ENCODE data around the gene AFM.

AFM gene, protein sequence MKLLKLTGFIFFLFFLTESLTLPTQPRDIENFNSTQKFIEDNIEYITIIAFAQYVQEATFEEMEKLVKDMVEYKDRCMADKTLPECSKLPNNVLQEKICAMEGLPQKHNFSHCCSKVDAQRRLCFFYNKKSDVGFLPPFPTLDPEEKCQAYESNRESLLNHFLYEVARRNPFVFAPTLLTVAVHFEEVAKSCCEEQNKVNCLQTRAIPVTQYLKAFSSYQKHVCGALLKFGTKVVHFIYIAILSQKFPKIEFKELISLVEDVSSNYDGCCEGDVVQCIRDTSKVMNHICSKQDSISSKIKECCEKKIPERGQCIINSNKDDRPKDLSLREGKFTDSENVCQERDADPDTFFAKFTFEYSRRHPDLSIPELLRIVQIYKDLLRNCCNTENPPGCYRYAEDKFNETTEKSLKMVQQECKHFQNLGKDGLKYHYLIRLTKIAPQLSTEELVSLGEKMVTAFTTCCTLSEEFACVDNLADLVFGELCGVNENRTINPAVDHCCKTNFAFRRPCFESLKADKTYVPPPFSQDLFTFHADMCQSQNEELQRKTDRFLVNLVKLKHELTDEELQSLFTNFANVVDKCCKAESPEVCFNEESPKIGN

GRCh38 chr4:73481358-73481757, at the start of gene AFM:
Gene AFM, plus strand, starts transcription at chr4:73481745. Its CDS starts 31 bp downstream, at chr4:73481776.
- no peak for DNase-seq (ENCODE audit: low read depth)

DNA sequence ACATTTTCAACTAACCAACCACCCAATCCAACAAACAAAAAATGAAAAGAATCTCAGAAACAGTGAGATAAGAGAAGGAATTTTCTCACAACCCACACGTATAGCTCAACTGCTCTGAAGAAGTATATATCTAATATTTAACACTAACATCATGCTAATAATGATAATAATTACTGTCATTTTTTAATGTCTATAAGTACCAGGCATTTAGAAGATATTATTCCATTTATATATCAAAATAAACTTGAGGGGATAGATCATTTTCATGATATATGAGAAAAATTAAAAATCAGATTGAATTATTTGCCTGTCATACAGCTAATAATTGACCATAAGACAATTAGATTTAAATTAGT, 49.8 kb upstream of the AFM start:
- no peak for DNase-seq (ENCODE audit: low read depth)

- DNase-seq (ENCODE audit: low read depth), result no peak
These were observed 49.2 kb upstream of the AFM start for GRCh38 chr4:73432169-73433000.

GRCh38 chr4:73433140-73433539, 48.4 kb upstream of the AFM start:
- DNase-seq (ENCODE audit: low read depth), result no peak

- peak; percentile 16 for DNase-seq (ENCODE audit: low read depth)
These were observed 47.2 kb upstream of the AFM start for GRCh38 chr4:73434311-73434710.

DNA sequence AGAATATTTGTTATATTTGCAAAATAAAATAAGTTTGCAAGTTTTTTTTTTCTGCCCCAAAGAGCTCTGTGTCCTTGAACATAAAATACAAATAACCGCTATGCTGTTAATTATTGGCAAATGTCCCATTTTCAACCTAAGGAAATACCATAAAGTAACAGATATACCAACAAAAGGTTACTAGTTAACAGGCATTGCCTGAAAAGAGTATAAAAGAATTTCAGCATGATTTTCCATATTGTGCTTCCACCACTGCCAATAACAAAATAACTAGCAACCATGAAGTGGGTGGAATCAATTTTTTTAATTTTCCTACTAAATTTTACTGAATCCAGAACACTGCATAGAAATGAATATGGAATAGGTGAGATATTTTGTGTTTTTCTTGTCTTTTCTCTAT, 45.6 kb upstream of the AFM start, which contains the start of gene AFP:
Gene AFP (plus strand): TSS at position 238 of the 400 bp plus-strand sequence. CDS start 42 bp downstream, at position 280.
- DNase-seq (ENCODE audit: low read depth), result no peak

- no peak for DNase-seq (ENCODE audit: low read depth)
These were observed 44.6 kb upstream of the AFM start for GRCh38 chr4:73436674-73437557.

- DNase-seq (ENCODE audit: low read depth), result no peak
These were observed 44.0 kb upstream of the AFM start for GRCh38 chr4:73437558-73437956.

- DNase-seq (ENCODE audit: low read depth), result no peak
These were observed 43.5 kb upstream of the AFM start for GRCh38 chr4:73438048-73438447.

DNA sequence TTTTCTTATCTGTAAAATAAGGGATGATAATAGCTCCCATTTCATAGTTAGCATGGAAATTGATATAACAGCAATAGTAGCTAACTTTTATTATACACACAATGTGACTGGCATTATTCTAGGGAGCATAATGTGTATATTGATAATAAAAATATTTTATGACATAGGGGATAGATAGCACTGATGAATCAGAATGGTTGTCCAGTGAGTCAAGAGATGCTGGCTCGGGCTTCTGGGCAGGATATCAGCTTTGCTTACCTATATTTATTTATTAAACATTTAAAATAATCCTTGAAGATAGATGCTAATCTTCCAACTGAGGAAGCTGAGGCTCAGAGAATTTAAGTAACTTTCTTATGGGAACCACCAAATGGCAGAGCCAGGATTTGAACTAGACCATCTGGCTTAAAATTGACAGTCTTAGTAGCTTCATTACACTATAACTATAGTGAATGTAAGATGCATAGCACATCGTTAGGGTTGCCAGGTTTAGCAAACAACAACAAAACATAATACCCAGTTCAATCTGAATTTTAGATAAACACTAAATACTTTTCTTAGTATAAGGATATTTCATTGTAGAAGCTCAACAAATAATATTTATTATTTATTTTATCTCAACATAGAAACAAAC, 42.8 kb upstream of the AFM start:
- DNase-seq (ENCODE audit: low read depth), result peak; percentile 12

GRCh38 chr4:73439445-73439844, 42.1 kb upstream of the AFM start:
- DNase-seq (ENCODE audit: low read depth), result no peak

GRCh38 chr4:73439991-73440390, 41.6 kb upstream of the AFM start:
- no peak for DNase-seq (ENCODE audit: low read depth)

DNA sequence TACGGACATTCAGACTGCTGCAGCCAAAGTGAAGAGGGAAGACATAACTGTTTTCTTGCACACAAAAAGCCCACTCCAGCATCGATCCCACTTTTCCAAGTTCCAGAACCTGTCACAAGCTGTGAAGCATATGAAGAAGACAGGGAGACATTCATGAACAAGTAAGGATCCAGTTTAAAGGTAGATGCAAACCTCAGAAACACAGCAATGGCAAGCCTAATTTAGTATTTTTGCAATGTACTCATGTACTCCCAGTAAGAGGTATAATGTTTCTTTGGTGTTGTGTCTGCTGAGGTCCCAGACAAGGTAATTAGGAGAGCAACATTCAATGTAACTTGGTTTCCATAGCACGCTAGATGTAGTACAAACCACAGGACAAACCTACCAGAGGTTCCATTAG, 40.9 kb upstream of the AFM start:
- DNase-seq (ENCODE audit: low read depth), result no peak

- peak; percentile 4 for DNase-seq (ENCODE audit: low read depth)
These were observed 39.3 kb upstream of the AFM start for GRCh38 chr4:73442275-73442674.

GRCh38 chr4:73443224-73443623, 38.3 kb upstream of the AFM start:
- DNase-seq (ENCODE audit: low read depth), result no peak

- no peak for DNase-seq (ENCODE audit: low read depth)
These were observed 35.9 kb upstream of the AFM start for GRCh38 chr4:73445383-73446335.

GRCh38 chr4:73446336-73446938, 35.1 kb upstream of the AFM start:
- peak; percentile 66 for DNase-seq (ENCODE audit: low read depth)

DNA sequence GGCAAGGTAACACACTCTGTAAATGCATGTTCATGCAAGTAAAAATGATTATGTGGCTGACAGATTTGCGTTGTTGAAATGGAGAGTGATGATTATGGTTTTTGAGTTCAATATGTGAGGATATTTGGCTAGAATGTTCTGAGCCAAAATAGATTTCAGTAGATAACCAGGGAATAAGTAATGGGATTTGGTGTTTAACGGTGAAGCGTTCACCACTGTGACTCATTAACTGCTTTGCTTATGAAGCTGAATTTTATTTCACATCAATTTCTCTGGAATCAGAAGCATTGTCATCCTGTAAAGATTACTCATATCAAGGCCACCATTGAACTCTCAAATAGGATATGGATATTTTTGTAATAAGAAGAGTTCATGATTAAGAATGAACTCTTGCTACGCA, 33.9 kb upstream of the AFM start:
- DNase-seq (ENCODE audit: low read depth), result peak; percentile 62

DNA sequence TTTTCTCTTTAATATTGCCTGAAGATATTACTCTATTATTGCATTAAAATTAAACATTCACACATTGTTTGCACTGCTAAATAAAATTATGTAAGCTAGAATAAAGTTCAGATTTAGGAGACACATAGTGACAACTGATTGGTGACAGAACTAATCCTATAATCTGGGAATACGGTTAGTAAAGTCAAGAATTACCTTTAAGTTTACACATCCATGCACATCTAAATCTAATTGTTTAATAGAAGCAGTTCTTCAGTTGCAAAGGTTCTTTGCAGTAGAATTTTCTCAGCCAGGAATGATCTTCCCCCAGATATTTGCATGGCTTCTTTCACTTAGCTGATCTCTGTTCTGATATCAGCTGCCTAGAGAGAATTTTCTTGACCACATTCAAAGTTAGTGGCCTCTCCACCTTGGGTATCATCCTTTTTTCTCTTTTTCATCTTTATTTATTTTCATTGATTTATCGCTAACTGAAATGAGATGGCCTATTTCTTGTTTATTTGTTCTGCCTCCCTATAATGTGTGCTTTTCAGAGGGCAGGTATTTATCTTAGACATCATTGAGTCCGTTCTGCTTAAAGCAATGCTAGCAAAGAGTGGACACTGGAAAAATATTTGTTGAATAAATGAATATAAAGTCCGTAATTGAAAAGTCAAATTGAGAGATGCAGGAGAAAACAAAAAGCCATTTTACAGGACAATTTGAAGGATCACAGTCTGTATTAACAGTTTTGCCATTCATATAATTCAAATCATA, 32.9 kb upstream of the AFM start:
- DNase-seq (ENCODE audit: low read depth), result no peak

Data from iris pigment epithelial cell (primary cell).